ENCODE results near the gene HDAC9.

The HDAC9 gene

GRCh38 chr7:18540396-18540795 is 44.8 kb downstream of the HDAC9 start:
- H2BK15ac ChIP-seq (ENCODE audit: low read depth, poor library complexity, severe bottlenecking) = no peak overlapping the region
- H2AFZ ChIP-seq (ENCODE audit: low read depth, low read length) = no peak overlapping the region
- H3K4me3 ChIP-seq (ENCODE audit: insufficient read depth in 1 of 2, low read depth in 1 of 2, low read length in 2 of 2) = no peak overlapping the region
- H3K4me2 ChIP-seq (ENCODE audit: low read length, poor library complexity, severe bottlenecking) = no peak overlapping the region
- H3K14ac ChIP-seq (ENCODE audit: low read length in 2 of 2) = no peak overlapping the region
- H3K27me3 ChIP-seq (ENCODE audit: control insufficient read depth in 1 of 2, insufficient read depth in 1 of 2, low read length in 2 of 2) = no peaks in the 10 kb centered on the region
- H3K36me3 ChIP-seq (ENCODE audit: control insufficient read depth in 1 of 2, insufficient read depth in 2 of 2, low read depth in 1 of 2, low read length in 2 of 2) = peaks cover 0 to 3% of the 10 kb centered on the region in 2 experiments
- no peak overlapping the region for H3K4ac ChIP-seq (ENCODE audit: low read depth in 1 of 2, low read length in 2 of 2)
- no peak overlapping the region for H3K18ac ChIP-seq (ENCODE audit: low read depth in 1 of 2, low read length in 2 of 2)
- no peak for DNase-seq
- H2AK5ac ChIP-seq (ENCODE audit: low read length, severe bottlenecking) = no peak overlapping the region
- WGBS = no CpG with 5 or more reads among the region's 1 CpG
- no peak overlapping the region for H2BK12ac ChIP-seq (ENCODE audit: low read length in 2 of 2)
- no peak overlapping the region for H3K23ac ChIP-seq (ENCODE audit: low read length in 2 of 2)
- H4K91ac ChIP-seq (ENCODE audit: low read length) = no peak overlapping the region
- no peak overlapping the region for H3K9ac ChIP-seq (ENCODE audit: low read length)
- no peaks in the 10 kb centered on the region for H3K9me3 ChIP-seq (ENCODE audit: control insufficient read depth, low read length)
- no peak overlapping the region for H2BK5ac ChIP-seq (ENCODE audit: low read depth, low read length, poor library complexity, severe bottlenecking)
- no peak overlapping the region for H4K8ac ChIP-seq (ENCODE audit: low read length)
- peaks cover 5% of the 10 kb centered on the region for H3K4me1 ChIP-seq (ENCODE audit: control insufficient read depth, insufficient read depth, low read depth, low read length)
- peaks cover 23% of the 10 kb centered on the region for H3K79me1 ChIP-seq (replicated peaks; ENCODE audit: low read length, poor library complexity, severe bottlenecking)
- no peak overlapping the region for H3K27ac ChIP-seq (ENCODE audit: low read length, poor library complexity, severe bottlenecking)
- no peak overlapping the region for H2BK120ac ChIP-seq (ENCODE audit: low read depth, low read length)

GRCh38 chr7:18541181-18541870 is 45.8 kb downstream of the HDAC9 start:
- peak; percentile 41 for DNase-seq
- WGBS = 95% methylated on average over 4 of the region's 4 CpGs
- H2BK15ac ChIP-seq (ENCODE audit: low read depth, poor library complexity, severe bottlenecking) = no peak overlapping the region

GRCh38 chr7:18541871-18542212 is 46.3 kb downstream of the HDAC9 start:
- no peak overlapping the region for H3K23ac ChIP-seq (ENCODE audit: low read length in 2 of 2)
- no peak overlapping the region for H3K14ac ChIP-seq (ENCODE audit: low read length in 2 of 2)
- peaks cover 0 to 3% of the 10 kb centered on the region in 2 experiments for H3K36me3 ChIP-seq (ENCODE audit: control insufficient read depth in 1 of 2, insufficient read depth in 2 of 2, low read depth in 1 of 2, low read length in 2 of 2)
- DNase-seq = no peak
- H2BK120ac ChIP-seq (ENCODE audit: low read depth, low read length) = no peak overlapping the region
- H3K27me3 ChIP-seq (ENCODE audit: control insufficient read depth in 1 of 2, insufficient read depth in 1 of 2, low read length in 2 of 2) = no peaks in the 10 kb centered on the region
- no peak overlapping the region for H3K4ac ChIP-seq (ENCODE audit: low read depth in 1 of 2, low read length in 2 of 2)
- WGBS = 95% methylated on average over 5 of the region's 6 CpGs
- peaks cover 22% of the 10 kb centered on the region for H3K79me1 ChIP-seq (replicated peaks; ENCODE audit: low read length, poor library complexity, severe bottlenecking)
- H2AK5ac ChIP-seq (ENCODE audit: low read length, severe bottlenecking) = no peak overlapping the region
- no peaks in the 10 kb centered on the region for H3K9me3 ChIP-seq (ENCODE audit: control insufficient read depth, low read length)
- H3K4me2 ChIP-seq (ENCODE audit: low read length, poor library complexity, severe bottlenecking) = no peak overlapping the region
- H3K4me1 ChIP-seq (ENCODE audit: control insufficient read depth, insufficient read depth, low read depth, low read length) = peaks cover 5% of the 10 kb centered on the region
- no peak overlapping the region for H2AFZ ChIP-seq (ENCODE audit: low read depth, low read length)
- H3K27ac ChIP-seq (ENCODE audit: low read length, poor library complexity, severe bottlenecking) = no peak overlapping the region
- no peak overlapping the region for H3K4me3 ChIP-seq (ENCODE audit: insufficient read depth in 1 of 2, low read depth in 1 of 2, low read length in 2 of 2)
- no peak overlapping the region for H3K18ac ChIP-seq (ENCODE audit: low read depth in 1 of 2, low read length in 2 of 2)
- H2BK12ac ChIP-seq (ENCODE audit: low read length in 2 of 2) = no peak overlapping the region
- no peak overlapping the region for H4K8ac ChIP-seq (ENCODE audit: low read length)
- no peak overlapping the region for H2BK5ac ChIP-seq (ENCODE audit: low read depth, low read length, poor library complexity, severe bottlenecking)
- H3K9ac ChIP-seq (ENCODE audit: low read length) = peak overlapping the region; percentile 48
- no peak overlapping the region for H2BK15ac ChIP-seq (ENCODE audit: low read depth, poor library complexity, severe bottlenecking)
- no peak overlapping the region for H4K91ac ChIP-seq (ENCODE audit: low read length)

More at GRCh38 chr7:18541181-18541870, 45.8 kb downstream of the HDAC9 start:
- H3K36me3 ChIP-seq (ENCODE audit: control insufficient read depth in 1 of 2, insufficient read depth in 2 of 2, low read depth in 1 of 2, low read length in 2 of 2) = peaks cover 0 to 3% of the 10 kb centered on the region in 2 experiments
- H3K9me3 ChIP-seq (ENCODE audit: control insufficient read depth, low read length) = no peaks in the 10 kb centered on the region
- H3K9ac ChIP-seq (ENCODE audit: low read length) = peak overlapping the region; percentile 48
- H3K18ac ChIP-seq (ENCODE audit: low read depth in 1 of 2, low read length in 2 of 2) = peak overlapping the region in 1 of 2 experiments; percentile 30
- no peak overlapping the region for H3K4me3 ChIP-seq (ENCODE audit: insufficient read depth in 1 of 2, low read depth in 1 of 2, low read length in 2 of 2)
- no peak overlapping the region for H2BK120ac ChIP-seq (ENCODE audit: low read depth, low read length)
- no peak overlapping the region for H3K27ac ChIP-seq (ENCODE audit: low read length, poor library complexity, severe bottlenecking)
- no peak overlapping the region for H3K23ac ChIP-seq (ENCODE audit: low read length in 2 of 2)
- H3K4ac ChIP-seq (ENCODE audit: low read depth in 1 of 2, low read length in 2 of 2) = no peak overlapping the region
- no peak overlapping the region for H2AK5ac ChIP-seq (ENCODE audit: low read length, severe bottlenecking)
- no peak overlapping the region for H2AFZ ChIP-seq (ENCODE audit: low read depth, low read length)
- H3K4me2 ChIP-seq (ENCODE audit: low read length, poor library complexity, severe bottlenecking) = peak overlapping the region; percentile 37
- no peak overlapping the region for H2BK5ac ChIP-seq (ENCODE audit: low read depth, low read length, poor library complexity, severe bottlenecking)
- no peak overlapping the region for H2BK12ac ChIP-seq (ENCODE audit: low read length in 2 of 2)
- H3K27me3 ChIP-seq (ENCODE audit: control insufficient read depth in 1 of 2, insufficient read depth in 1 of 2, low read length in 2 of 2) = no peaks in the 10 kb centered on the region
- H3K4me1 ChIP-seq (ENCODE audit: control insufficient read depth, insufficient read depth, low read depth, low read length) = peaks cover 5% of the 10 kb centered on the region
- H3K14ac ChIP-seq (ENCODE audit: low read length in 2 of 2) = no peak overlapping the region
- H3K79me1 ChIP-seq (replicated peaks; ENCODE audit: low read length, poor library complexity, severe bottlenecking) = peaks cover 20% of the 10 kb centered on the region
- H4K91ac ChIP-seq (ENCODE audit: low read length) = no peak overlapping the region
- no peak overlapping the region for H4K8ac ChIP-seq (ENCODE audit: low read length)

GRCh38 chr7:18546576-18546975 is 51.0 kb downstream of the HDAC9 start:
- no peak overlapping the region for H3K14ac ChIP-seq (ENCODE audit: low read length in 2 of 2)
- no peak overlapping the region for H3K4me3 ChIP-seq (ENCODE audit: insufficient read depth in 1 of 2, low read depth in 1 of 2, low read length in 2 of 2)
- no peak overlapping the region for H2AK5ac ChIP-seq (ENCODE audit: low read length, severe bottlenecking)
- H3K4me2 ChIP-seq (ENCODE audit: low read length, poor library complexity, severe bottlenecking) = no peak overlapping the region
- H2BK120ac ChIP-seq (ENCODE audit: low read depth, low read length) = no peak overlapping the region
- H3K27ac ChIP-seq (ENCODE audit: low read length, poor library complexity, severe bottlenecking) = no peak overlapping the region
- no peaks in the 10 kb centered on the region for H3K27me3 ChIP-seq (ENCODE audit: control insufficient read depth in 1 of 2, insufficient read depth in 1 of 2, low read length in 2 of 2)
- H3K4ac ChIP-seq (ENCODE audit: low read depth in 1 of 2, low read length in 2 of 2) = no peak overlapping the region
- no peak overlapping the region for H2BK12ac ChIP-seq (ENCODE audit: low read length in 2 of 2)
- H3K9me3 ChIP-seq (ENCODE audit: control insufficient read depth, low read length) = no peaks in the 10 kb centered on the region
- no peak overlapping the region for H2BK15ac ChIP-seq (ENCODE audit: low read depth, poor library complexity, severe bottlenecking)
- WGBS = 79% methylated on average over 2 of the region's 3 CpGs
- H3K9ac ChIP-seq (ENCODE audit: low read length) = no peak overlapping the region
- H2BK5ac ChIP-seq (ENCODE audit: low read depth, low read length, poor library complexity, severe bottlenecking) = no peak overlapping the region
- H3K18ac ChIP-seq (ENCODE audit: low read depth in 1 of 2, low read length in 2 of 2) = no peak overlapping the region
- H3K23ac ChIP-seq (ENCODE audit: low read length in 2 of 2) = no peak overlapping the region
- peaks cover 2% of the 10 kb centered on the region for H3K4me1 ChIP-seq (ENCODE audit: control insufficient read depth, insufficient read depth, low read depth, low read length)
- H2AFZ ChIP-seq (ENCODE audit: low read depth, low read length) = no peak overlapping the region
- no peak for DNase-seq
- H4K8ac ChIP-seq (ENCODE audit: low read length) = no peak overlapping the region
- no peak overlapping the region for H4K91ac ChIP-seq (ENCODE audit: low read length)
- peaks cover 19% of the 10 kb centered on the region for H3K79me1 ChIP-seq (replicated peaks; ENCODE audit: low read length, poor library complexity, severe bottlenecking)
- H3K36me3 ChIP-seq (ENCODE audit: control insufficient read depth in 1 of 2, insufficient read depth in 2 of 2, low read depth in 1 of 2, low read length in 2 of 2) = peaks cover 0 to 3% of the 10 kb centered on the region in 2 experiments
